Superior temporal gyrus (tissue), 1 donor: ENCODE measurements around the gene KCTD12.
A peak's percentile ranks its signal among the peaks of the same experiment; 100 is the strongest.
"Not testable (repeated sequence)": the region's sequence is repeated elsewhere in the genome, so short reads cannot be mapped to it uniquely, and the experiment has no call there.

ENCODE experiments used
- DNase-seq: peaks from one replicate; pipeline ENCODE4 v3.0.0-alpha.2; 2016; ENCODE audit errors: extremely low spot score

The KCTD12 gene

DNA sequence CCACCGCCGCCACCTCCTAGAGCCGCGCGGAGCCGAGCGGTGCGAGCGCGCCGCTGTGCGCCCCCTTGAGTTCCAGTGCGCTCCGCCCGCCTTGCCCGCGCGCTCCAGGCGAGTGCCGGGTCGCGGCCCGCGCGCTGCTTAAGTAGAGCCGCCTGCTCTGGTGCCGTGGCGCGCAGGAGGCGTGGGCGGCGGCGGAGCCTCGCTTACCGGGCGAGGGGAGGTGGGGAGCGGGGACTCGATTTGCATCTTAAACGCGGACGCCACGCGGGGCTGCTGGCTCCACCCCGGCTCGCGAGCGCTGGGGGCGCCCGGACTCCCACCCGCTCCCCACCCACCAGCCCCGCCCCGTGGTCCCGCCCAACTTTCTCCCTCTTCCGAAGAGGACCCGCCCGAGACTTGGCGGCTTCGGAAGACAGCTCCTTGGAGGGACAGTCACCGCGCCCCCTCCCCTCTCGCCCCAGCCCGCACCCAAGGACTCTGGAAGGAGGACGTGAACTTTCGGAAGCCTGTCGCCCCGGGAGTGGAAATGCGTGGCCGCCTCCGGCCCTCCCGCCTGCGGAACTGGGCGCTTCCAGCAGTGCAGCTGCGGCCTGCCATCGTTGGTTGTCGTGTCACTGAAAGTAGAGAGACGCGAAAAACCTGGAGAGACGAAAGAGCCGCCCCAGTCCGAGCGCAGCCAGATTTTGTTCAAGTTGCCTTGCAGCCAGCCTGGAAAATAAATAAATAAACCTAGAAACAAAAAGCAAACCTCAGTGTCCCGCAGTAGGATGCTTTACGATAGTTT, at the start of gene KCTD12:
Gene KCTD12 (minus strand): TSS at position 114 of the 784 bp plus-strand sequence. CDS start 257 bp downstream, outside the sequence.
- DNase-seq = peak; percentile 49

GRCh38 chr13:76934671-76935070, 48.5 kb upstream of the KCTD12 start:
- DNase-seq = no peak

DNA sequence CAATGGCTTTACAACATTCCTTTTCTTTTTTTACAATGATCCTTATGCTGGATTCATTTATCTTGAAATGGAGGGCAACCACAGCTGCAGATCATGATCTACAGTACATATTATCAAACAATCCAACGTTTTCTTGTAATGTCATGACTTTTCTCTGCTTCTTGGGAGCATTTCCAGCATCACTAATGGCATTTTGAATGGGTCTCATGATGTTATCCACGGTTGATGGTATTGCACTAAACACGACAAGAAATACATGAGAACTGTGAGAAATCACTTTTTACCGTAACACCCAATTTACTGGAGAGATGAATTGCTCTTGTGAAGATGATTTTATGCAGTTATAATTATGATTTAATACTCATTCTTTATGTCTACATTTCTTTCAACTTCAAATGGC, 45.9 kb upstream of the KCTD12 start:
- no peak for DNase-seq

DNA sequence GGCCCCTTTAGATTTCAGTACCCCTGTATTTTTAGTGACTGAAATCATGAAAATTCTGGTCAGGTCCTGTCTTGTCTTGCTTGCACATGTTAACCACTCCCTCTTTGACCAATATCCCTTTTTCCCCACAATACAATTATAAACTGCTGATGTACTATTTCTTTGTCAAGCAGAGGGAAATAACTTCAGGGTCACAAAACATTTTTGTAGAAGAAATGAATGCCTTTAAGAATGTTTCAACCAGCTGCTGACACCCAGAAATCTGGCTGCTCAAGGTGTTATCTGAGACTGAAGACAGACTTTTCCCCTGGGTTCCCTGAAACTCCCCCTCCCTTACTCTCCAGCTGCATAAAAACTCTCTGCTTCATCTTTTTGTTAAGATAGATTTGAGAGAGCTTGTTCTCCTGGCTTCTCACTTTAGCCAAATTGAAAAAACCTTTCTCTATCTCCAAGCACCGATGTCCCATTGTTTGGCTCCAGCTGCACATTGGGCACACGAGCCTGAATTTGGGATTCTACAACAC, 43.7 kb upstream of the KCTD12 start:
- DNase-seq = no peak

DNA sequence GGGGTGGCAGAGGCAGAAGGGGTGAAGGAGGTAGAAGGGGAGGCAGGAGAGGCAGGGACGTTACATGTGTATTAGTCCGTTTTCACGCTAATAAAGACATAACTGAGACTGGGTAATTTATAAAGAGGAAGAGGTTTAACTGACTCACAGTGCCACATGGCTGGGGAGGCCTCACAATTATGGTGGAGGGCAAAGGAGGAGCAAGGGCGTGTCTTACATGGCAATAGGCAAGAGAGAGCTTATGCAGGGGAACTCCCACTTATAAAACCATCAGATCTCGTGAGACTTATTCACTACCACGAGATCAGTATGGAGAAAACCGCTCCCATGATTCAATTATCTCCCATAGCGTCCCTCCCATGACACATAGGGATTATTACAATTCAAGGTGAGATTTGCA, 43.1 kb upstream of the KCTD12 start:
- no peak for DNase-seq

GRCh38 chr13:76928456-76928855, 42.3 kb upstream of the KCTD12 start:
- DNase-seq = no peak

- DNase-seq = no peak
Measured at GRCh38 chr13:76927955-76928354, 41.8 kb upstream of the KCTD12 start.

DNA sequence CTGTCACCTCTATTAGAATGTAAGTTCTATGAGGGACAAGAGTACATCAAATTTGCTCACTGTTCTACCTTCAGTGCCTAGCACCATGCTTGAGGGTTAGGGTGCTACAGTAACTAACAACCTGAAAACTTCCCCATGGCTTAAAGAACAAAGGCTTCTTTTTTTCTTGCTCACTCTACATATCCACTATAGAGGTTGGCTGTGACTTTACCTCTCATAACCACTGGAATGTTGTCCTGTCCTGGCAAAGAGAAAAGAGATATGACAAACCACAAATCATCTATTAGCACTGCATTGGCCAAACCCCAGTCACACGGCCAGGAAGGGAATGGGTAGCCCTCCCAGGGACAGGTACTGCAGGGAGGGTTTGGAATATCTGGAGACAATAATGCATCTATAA, 38.9 kb upstream of the KCTD12 start:
- DNase-seq = no peak

DNA sequence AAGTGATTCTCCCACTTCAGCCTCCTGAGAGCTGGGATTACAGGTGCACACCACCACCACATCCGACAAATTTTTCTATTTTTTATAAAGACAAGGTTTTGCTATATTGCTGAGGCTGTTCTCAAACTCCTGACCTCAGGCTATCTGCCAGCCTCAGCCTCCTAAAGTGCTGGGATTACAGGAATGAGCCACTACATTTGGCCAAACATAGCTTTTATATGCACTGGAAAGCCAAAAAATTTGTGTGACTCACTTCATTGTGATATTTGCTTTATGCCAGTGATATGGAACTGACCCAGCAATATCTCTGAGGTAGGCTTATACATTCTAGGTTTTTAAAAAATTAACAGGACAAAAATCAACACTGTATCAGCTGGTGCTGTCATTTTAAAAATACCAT, 35.3 kb upstream of the KCTD12 start:
- no peak for DNase-seq

DNA sequence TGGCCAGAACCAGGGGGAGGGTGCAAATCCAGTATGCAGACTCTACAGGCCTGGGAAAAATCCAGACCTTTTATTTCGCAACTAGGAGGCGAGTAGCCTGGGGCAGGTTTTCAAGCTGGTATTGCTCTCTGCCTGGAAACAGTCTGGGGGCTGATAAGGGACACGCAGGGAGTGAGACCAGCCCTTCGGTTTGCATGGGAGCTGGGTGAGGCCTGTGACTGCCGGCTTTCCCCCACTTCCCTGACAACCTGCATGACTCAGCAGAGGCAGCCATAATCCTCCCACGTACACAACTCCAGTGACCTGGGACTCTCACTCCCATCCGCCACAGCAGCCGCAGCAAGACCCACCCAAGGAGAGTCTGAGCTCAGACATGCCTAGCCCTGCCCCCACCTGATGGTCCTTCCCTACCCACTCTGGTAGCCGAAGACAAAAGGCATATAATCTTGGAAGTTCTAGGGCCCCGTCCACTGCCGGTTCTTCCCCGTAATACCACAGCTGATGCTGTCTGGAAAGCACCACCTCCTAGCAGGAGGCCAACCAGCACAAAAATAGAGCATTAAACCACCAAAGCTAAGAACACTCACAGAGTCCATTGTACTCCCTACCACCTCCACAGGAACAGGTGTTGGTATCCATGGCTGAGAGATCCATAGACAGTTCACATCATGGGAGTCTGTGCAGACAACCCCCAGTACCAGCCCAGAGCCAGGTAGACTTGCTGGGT, 31.7 kb upstream of the KCTD12 start:
- DNase-seq = not testable (repeated sequence)

DNA sequence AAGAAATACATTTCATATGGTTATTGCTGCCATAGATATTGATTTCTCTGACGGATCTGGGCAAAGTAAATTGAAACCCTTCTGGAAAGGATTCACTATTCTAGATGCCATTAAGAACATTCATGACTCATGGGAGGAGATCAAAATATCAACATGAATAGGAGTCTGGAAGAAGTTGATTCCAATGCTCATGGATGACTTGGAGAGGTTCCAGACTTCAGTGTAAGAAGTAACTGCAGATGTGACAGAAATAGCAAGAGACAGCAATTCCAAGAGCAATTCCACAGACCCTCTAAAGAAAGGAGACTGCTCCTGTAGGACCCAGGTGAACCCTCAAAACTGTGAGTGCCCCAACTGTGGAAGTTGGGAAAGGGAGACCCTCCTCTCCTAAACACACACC, 30.9 kb upstream of the KCTD12 start:
- DNase-seq = no peak

DNA sequence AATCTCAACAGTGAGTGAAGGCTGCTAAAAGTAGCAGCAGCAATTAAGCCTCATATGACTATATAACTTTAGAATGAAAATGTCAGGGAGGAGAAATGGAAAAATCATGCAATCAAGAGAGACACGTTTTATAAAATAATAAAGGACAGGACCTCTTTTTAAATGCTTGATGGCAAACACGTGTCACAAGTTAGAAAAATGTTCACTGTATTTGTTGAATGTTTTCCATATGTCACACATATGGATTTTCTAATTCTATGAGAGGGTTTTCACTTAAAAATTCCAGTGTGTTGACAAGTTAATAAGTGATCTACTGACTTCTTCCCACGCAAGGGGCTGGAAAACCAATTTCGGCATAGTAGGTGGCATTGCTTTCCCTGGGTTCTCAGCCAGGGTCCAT, 27.7 kb upstream of the KCTD12 start:
- no peak for DNase-seq

DNA sequence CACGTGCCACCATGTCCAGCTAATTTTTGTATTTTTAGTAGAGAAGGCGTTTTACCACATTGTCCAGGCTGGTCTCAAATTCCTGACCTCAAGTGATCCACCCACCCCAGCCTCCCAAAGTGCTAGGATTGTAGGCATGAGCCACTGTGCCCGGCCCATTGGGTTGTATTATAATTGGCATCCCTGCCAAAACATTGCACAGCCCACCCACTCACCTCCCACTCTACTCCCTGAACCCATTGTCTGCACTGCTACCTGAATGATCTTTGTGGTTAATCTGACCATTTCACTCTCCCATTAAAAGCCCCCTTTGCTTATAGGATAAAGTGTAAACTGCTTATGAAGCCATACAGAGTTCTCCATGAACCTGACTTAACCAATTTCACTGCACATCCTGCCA, 26.3 kb upstream of the KCTD12 start:
- no peak for DNase-seq

DNA sequence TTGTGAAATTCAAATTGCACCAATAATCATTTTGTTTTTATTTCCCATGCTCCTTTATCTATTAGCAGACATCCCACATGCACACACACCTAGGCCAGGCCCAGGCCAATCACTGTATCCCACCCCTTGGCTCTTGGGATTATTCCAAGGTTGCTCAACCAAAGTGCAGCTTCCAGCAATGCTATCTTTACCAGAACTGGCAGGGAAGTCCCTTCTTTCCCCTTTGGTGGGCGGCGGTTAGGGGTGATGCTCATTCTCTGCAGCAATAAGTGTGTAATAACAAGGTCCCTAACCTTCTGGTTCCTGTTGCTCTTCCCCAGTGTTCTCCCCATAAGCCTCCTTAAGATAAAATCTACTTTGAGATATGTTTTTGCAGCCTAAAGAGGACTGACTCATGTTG, 18.3 kb upstream of the KCTD12 start:
- DNase-seq = no peak

DNA sequence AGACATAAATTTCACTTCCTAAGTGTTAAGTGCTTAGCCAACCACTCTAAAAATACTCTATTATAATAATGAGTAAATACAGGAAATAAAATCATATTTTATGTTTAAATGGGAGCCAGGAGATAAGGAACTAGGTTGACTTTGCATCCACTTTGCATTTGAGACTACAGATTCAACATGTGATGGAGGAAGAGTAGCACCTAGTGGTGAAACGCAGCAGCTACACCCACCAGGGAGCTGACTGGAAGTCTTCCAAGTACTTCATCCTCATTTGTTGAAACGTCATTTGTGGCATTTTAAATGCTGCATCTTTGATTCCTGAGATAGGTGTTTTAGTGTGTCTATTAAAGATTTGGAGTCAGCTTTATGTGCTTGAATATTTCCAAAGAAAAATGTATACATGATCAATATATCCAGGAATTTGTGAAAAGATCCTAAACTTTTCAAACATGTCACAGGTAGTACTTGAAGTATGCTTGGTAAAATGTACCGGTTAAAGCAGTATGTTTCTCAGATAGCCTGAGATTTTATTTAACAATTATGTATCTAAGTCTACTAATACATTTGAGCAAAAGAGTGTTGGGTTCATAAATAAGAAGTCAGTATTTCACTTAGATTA, 17.4 kb upstream of the KCTD12 start:
- DNase-seq = peak; percentile 93

GRCh38 chr13:76899066-76899465, 12.9 kb upstream of the KCTD12 start:
- not testable (repeated sequence) for DNase-seq

DNA sequence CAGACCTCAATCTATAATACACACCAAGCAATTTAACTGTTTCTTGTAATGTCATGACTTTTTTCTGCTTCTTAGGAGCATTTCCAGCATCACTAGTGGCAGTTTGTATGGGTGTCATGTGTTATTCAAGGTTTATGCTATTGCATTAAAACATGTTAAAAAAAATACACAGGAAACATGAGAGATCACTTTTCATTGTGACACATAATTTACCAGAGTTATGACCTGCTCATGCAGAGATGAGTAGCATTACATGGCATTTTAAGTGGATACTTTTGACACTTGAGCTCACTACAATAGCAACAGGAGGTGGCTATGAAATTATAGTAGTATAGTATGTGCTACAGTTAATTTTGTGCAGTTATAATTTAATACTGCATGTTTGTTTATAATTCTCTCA, 11.0 kb upstream of the KCTD12 start:
- not testable (repeated sequence) for DNase-seq

DNA sequence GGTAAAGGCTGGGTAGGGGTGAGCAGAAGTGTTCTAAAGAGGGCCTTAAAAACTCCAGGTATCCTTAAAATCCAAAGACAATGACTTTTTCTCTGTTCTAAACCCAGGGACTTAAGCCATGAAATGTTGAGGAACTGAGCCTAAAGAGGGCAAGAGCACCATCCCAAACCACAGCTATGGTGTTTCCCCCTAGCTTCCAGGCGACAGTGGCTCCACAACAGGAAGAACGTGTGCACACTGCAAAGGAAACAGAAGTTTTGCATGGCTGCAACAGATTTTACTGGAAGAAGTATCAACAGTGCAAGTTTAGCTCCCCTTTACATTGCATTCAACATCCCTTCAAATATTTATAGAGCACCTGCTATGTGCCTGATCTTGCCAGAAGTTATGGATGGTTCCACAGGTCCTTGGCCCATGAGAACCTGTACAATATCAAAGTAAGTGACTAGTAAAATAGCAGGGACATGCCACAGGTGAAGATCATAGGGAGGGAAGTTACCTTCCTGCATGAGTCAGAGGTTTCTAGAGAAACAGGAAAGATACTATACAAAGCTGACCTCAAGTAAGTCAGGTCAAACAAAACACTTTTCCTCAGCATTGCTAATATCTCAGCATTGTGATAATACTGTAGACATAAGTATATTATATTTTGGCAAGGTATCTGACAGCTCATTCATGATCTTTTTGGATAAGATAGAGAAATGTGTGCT, 8.4 kb upstream of the KCTD12 start:
- no peak for DNase-seq

GRCh38 chr13:76892488-76892887, 6.3 kb upstream of the KCTD12 start:
- DNase-seq = no peak

GRCh38 chr13:76890021-76890420, 3.8 kb upstream of the KCTD12 start:
- no peak for DNase-seq

- DNase-seq = no peak
Measured at GRCh38 chr13:76889254-76889653, 3.0 kb upstream of the KCTD12 start.

GRCh38 chr13:76888421-76888820, 2.2 kb upstream of the KCTD12 start:
- DNase-seq = no peak
